22Rv1 (cell line): ENCODE results near the gene CRYAB.

Experiments used
- ZFX ChIP-seq: fragments of 450-650 bp; IDR thresholded peaks from 2 replicates; pipeline ENCODE4 v1.6.1; 2017; ENCODE audit warnings: antibody characterized with exemption, borderline replicate concordance
- TF ChIP-seq, protein P1 (sequence below): fragments of 450-650 bp; IDR thresholded peaks from 2 replicates; pipeline ENCODE4 v1.5.1; 2017; ENCODE audit warnings: mild to moderate bottlenecking

DNA sequence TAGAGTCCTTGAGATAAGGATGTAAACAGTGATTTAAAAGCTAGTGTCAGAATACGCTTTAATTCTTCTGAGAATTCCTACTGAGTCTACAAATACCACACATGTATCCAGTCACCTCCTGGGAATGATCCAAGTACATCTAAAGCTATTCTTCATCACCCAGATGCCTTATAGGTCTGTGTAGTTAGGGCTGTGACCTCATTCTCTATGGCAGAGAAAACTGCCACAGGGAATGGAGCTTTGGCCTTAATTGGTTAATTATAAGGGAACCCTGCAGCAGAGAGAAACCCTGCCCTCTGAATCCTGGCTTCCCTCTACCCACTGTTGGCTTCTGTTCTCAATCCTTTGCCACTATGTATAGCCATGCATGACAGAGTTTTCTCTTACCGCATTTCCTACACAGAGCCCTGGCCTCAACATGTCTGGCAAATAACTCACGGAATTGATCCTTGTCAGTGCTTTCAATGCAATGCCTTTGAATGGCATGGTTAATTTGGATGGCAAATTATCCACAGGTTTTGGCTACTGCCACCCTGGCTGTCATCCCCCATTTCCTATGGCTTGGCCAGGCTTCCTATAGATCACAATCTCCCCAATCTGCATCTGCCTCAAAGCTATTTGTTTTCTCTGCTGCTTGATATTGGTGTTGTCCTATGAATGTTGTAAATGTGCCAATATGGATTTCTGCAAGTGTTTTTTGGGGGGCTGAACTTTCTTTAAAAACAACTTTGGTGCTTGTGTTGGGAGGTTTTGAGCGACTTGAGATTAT lies 28.4 kb upstream of the CRYAB start:
- TF ChIP-seq, protein P1, sequence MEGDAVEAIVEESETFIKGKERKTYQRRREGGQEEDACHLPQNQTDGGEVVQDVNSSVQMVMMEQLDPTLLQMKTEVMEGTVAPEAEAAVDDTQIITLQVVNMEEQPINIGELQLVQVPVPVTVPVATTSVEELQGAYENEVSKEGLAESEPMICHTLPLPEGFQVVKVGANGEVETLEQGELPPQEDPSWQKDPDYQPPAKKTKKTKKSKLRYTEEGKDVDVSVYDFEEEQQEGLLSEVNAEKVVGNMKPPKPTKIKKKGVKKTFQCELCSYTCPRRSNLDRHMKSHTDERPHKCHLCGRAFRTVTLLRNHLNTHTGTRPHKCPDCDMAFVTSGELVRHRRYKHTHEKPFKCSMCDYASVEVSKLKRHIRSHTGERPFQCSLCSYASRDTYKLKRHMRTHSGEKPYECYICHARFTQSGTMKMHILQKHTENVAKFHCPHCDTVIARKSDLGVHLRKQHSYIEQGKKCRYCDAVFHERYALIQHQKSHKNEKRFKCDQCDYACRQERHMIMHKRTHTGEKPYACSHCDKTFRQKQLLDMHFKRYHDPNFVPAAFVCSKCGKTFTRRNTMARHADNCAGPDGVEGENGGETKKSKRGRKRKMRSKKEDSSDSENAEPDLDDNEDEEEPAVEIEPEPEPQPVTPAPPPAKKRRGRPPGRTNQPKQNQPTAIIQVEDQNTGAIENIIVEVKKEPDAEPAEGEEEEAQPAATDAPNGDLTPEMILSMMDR: no peak
- no peak for TF ChIP-seq ZFX
